Kidney epithelial cell (primary cell): Measurements from ENCODE around the gene UNC13B. TPM values are rescaled to one million over a fixed set of nuclear protein-coding genes. Genes with fewer than 3 reads are reported as not detected.
A peak's percentile ranks its signal among the peaks of the same experiment; 100 is the strongest.

Experiments
- DNase-seq: peaks from one replicate; pipeline ENCODE4 v3.0.0-alpha.2; 2010; ENCODE audit warnings: low read depth
- H3K27me3 ChIP-seq: 2 replicates; pipeline ENCODE4 v1.6.0; 2011; ENCODE audit warnings: low read length; ENCODE audit not compliant: control insufficient read depth, insufficient read depth
- H3K36me3 ChIP-seq: 2 replicates; pipeline ENCODE4 v1.5.1; 2011; ENCODE audit warnings: low read length; ENCODE audit not compliant: control insufficient read depth, insufficient read depth
- H3K4me3 ChIP-seq: 2 replicates; pipeline ENCODE4 v1.5.1; 2011; ENCODE audit warnings: low read depth, mild to moderate bottlenecking, control low read depth, low read length
- total RNA-seq: library from RNA; depleted of rRNA; stranded (reverse); fragments of >200 nt; gene quantifications from 2 replicates; pipeline ENCODE4 v1.2.3, GENCODE V29; 2015
- TF ChIP-seq, protein P1 (sequence below): IDR thresholded peaks from 2 replicates; pipeline ENCODE4 v1.5.1; 2011; ENCODE audit warnings: mild to moderate bottlenecking, moderate library complexity, low read length, control low read depth, inconsistent platforms; ENCODE audit not compliant: insufficient read depth, poor library complexity, severe bottlenecking

The UNC13B gene
- total RNA-seq, 1 donor from 2014 or later, result 30.0 TPM

DNA sequence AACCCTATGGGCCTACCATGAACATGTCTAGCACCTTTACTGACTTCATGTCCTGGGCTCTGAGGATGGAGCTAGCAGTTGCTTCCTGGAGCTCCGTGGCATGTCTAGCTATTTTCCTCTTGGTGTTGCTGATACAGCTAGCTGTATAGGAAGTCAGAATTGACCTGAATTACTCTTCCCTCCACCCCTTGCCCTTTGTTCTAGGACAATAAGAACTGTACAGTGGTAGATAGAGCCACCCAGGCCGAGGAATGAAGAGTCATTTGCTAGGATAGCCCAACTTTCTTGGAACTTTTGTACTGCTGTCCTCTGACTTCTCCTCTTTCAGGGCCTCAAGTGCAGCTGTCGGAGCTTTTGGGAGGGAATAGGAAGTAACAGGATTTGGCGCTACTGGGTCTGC is 218.2 kb downstream of the UNC13B start:
- Histone ChIP-seq H3K4me3 (no peak overlapping the region), H3K27me3 (no peaks in the 10 kb centered on the region), H3K36me3 (peaks cover 2% of the 10 kb centered on the region)
- DNase-seq, result no peak
- TF ChIP-seq, protein P1, sequence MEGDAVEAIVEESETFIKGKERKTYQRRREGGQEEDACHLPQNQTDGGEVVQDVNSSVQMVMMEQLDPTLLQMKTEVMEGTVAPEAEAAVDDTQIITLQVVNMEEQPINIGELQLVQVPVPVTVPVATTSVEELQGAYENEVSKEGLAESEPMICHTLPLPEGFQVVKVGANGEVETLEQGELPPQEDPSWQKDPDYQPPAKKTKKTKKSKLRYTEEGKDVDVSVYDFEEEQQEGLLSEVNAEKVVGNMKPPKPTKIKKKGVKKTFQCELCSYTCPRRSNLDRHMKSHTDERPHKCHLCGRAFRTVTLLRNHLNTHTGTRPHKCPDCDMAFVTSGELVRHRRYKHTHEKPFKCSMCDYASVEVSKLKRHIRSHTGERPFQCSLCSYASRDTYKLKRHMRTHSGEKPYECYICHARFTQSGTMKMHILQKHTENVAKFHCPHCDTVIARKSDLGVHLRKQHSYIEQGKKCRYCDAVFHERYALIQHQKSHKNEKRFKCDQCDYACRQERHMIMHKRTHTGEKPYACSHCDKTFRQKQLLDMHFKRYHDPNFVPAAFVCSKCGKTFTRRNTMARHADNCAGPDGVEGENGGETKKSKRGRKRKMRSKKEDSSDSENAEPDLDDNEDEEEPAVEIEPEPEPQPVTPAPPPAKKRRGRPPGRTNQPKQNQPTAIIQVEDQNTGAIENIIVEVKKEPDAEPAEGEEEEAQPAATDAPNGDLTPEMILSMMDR, result no peak

DNA sequence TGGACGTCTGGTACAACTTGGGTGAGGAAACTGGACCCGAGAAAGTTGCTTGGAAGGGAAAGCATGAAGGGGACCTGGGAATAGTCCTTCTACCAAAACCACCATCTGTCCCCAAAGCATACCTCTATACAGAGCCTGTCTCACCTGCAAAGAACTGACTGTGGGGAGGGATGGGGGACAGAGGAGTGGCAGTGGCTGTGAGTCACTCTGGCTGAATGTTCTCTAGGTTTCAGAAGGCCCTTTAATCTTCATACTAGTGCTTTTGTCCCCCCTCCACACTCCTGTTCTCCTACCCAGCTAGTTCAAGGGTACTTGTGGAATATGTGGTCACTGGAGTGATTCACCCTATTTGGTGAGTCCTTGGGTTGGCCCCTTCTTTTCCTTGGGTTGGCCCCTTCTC is 218.8 kb downstream of the UNC13B start:
- TF ChIP-seq, protein P1, result no peak
- no peaks in the 10 kb centered on the region for H3K27me3 ChIP-seq
- no peak for DNase-seq
- peaks cover 2% of the 10 kb centered on the region for H3K36me3 ChIP-seq
- H3K4me3 ChIP-seq, result no peak overlapping the region

DNA sequence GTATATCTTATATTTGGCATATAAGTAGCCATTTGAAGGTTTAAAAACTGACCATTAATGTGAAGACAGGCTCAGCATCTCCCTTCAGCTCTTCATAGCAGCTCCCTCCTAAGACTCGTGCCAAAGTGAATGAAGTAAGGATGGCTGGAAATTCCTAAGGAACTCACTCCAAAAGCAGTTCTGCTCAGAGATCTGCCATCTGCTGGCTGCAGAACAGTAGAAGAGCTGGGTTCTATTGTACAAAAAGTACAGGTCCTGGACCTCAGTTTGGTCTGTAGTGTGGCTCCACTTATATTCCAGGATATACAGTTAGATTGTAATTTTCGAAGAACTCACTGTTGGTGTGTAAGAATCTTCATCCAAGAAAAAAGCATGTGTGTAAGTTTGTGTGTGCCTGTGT is 223.2 kb downstream of the UNC13B start:
- no peak for DNase-seq

DNA sequence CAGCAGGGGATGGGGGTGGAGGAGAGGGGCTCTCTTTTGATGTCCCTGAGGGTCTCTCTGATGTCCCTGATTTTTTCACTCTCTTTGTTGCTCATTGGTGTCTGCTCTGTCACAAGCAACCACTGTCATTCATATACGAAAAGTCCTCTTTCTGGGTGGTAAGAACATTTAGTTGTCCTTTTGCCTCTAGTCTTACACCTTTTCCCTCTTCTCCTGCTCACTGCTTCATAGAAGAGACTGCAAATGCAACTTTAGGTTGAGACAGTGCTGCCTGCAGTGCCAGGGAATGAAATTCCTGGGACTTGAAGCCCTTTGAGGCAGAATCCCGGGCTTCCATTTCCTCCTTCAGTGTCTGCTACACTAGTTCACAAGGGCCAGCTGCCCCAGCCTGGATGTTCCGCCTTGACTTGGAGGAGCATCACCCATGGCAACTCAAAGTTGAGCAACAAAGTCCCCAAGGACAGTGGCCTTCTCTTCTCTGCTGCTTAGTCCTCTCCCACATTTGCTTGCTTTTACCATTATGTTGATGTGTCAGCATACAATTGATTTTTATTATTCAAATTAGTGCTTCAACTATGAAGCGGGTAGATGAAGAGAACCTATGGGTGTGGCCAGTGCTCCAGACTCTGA is 233.4 kb downstream of the UNC13B start:
- TF ChIP-seq, protein P1, result no peak
- DNase-seq, result no peak
- H3K36me3 ChIP-seq, result peaks cover 1% of the 10 kb centered on the region
- H3K4me3 ChIP-seq, result no peak overlapping the region
- H3K27me3 ChIP-seq, result no peaks in the 10 kb centered on the region

More for the DNA sequence above, 223.2 kb downstream of the UNC13B start:
- TF ChIP-seq, protein P1, result peak; percentile 13
- no peaks in the 10 kb centered on the region for H3K27me3 ChIP-seq
- H3K4me3 ChIP-seq, result no peak overlapping the region
- H3K36me3 ChIP-seq, result peaks cover 2% of the 10 kb centered on the region

DNA sequence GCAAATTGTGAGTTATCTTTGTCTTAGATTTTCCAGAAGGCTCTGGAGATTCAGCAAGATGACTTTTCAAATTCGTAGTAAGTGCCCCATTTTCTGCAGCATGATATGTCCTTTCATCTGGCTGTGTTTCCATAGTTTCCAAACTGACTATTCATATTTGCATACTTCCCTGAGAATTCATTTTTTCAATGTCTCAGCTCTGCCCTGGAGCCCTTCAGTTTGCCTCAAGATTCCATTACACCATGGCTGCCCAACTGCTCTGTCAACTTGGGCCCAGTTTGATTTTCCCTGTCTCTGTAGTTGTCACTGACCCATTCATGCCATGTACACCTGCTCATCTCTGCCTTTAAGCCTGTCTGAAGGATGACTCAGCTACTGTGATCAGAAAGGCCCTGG is 233.9 kb downstream of the UNC13B start:
- Histone ChIP-seq H3K36me3 (peaks cover 2% of the 10 kb centered on the region), H3K27me3 (no peaks in the 10 kb centered on the region), H3K4me3 (no peak overlapping the region)
- no peak for DNase-seq
- TF ChIP-seq, protein P1, result no peak
